Ishikawa (cell line): ENCODE measurements around the gene NKAIN2.

ENCODE experiments used
- CREB1 ChIP-seq: IDR thresholded peaks from 2 replicates; pipeline ENCODE4 v1.6.1; 2012; ENCODE audit warnings: low read depth
- EGR1 ChIP-seq: IDR thresholded peaks from 2 replicates; pipeline ENCODE4 v1.6.1; 2012
- FOXM1 ChIP-seq: IDR thresholded peaks from 2 replicates; pipeline ENCODE4 v1.6.1; 2012; ENCODE audit warnings: low read depth, borderline replicate concordance
- TAF1 ChIP-seq: IDR thresholded peaks from 2 replicates; pipeline ENCODE4 v1.6.1; 2012; ENCODE audit warnings: low read depth, mild to moderate bottlenecking

GRCh38 chr6:124475176-124475575 is 671.5 kb downstream of the NKAIN2 start:
- TF ChIP-seq CREB1 (no peak), EGR1 (no peak), FOXM1 (no peak), TAF1 (no peak)
